ENCODE data around the gene SPTLC2. TPM values are rescaled to one million over a fixed set of nuclear protein-coding genes. Genes with fewer than 3 reads are reported as not detected.

The SPTLC2 gene
- total RNA-seq, 1 experiment from 2014 or later, result 44.7 TPM

DNA sequence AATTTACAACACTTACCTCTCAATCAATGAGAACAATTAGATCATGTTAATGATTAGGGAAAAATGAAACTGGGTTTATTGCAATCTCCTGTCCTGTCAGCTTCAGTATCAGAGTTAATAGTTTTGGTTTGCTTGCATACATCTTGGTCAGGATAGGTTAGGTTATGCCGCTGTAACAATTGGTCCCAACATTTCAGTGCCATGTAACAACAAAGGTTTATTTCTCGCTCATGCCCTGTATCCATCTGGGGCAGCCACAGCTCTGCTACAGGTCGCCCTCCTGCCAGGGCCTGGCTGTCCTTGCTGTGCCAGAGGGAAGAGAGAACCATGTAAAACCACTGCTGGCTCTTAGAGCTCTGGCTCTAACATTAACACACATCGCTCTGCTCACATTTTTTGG lies 30.5 kb upstream of the SPTLC2 start:
- Histone ChIP-seq H3K4me1 (ENCODE audit: control insufficient read depth in 1 of 2, insufficient read depth in 2 of 2, low read length in 2 of 2) (no peaks in the 10 kb centered on the region), H3K79me2 (ENCODE audit: insufficient read depth, low read length) (no peaks in the 10 kb centered on the region), H3K27me3 (ENCODE audit: insufficient read depth, low read length) (no peaks in the 10 kb centered on the region), H3K4me3 (replicated peaks in 1 of 2; ENCODE audit: low read depth in 1 of 2, low read length in 2 of 2) (no peak overlapping the region), H3K9me2 (ENCODE audit: insufficient read depth) (no peaks in the 10 kb centered on the region), H3K36me3 (ENCODE audit: control insufficient read depth in 1 of 2, insufficient read depth in 2 of 2, low read length in 2 of 2) (no peaks in the 10 kb centered on the region), H4K20me1 (ENCODE audit: insufficient read depth) (no peaks in the 10 kb centered on the region), H2AFZ (ENCODE audit: low read depth, low read length, poor library complexity, severe bottlenecking) (no peak overlapping the region), H3K4me2 (ENCODE audit: low read length) (no peak overlapping the region), H3K27ac (ENCODE audit: low read depth, low read length) (no peak overlapping the region), H3K9ac (ENCODE audit: low read length) (no peak overlapping the region), H3K9me3 (ENCODE audit: control insufficient read depth in 1 of 2, insufficient read depth in 1 of 2, low read depth in 1 of 2, low read length in 2 of 2) (no peaks in the 10 kb centered on the region)
- ATAC-seq (no peak), DNase-seq (ENCODE audit: low read depth, low spot score) (no peak)
- no TSS peak for BruUV-seq (replicated peaks)
- TF ChIP-seq EZH2 (IDR thresholded peaks at IDR 0.05), result no peak
- TF ChIP-seq REST (IDR thresholded peaks at IDR 0.05; ENCODE audit: low read depth), result no peak
- TF ChIP-seq TCF7L2 (IDR thresholded peaks at IDR 0.05; ENCODE audit: borderline replicate concordance, extremely low read depth, insufficient read depth, insufficient read length), result no peak
- no peak for TF ChIP-seq CEBPB (IDR thresholded peaks at IDR 0.05; ENCODE audit: low read depth)
- TF ChIP-seq CBX3 (IDR thresholded peaks at IDR 0.05; ENCODE audit: low read depth), result no peak
- no peak for TF ChIP-seq POLR2AphosphoS5 (IDR thresholded peaks at IDR 0.05; ENCODE audit: low read depth, low read length)
- TF ChIP-seq ZFX (IDR thresholded peaks at IDR 0.05), result no peak
- TF ChIP-seq ZNF274 (IDR thresholded peaks at IDR 0.05; ENCODE audit: low read depth, low read length), result no peak
- intact Hi-C loops (cut with micrococcal nuclease), result no loop called here
- POLR2A ChIA-PET, result no interaction called here
- RAD21 ChIA-PET (ENCODE audit: low non-redundant PET in 1 of 2, low total read pairs in 2 of 2, uncharacterized antibody in 2 of 2, unreplicated experiment in 2 of 2), result no interaction called here
- CTCF ChIA-PET, result no interaction called here
